Hepatocyte (in vitro differentiated cells): ENCODE measurements around the gene ZSCAN5A. TPM values are rescaled to one million over a fixed set of nuclear protein-coding genes. Genes with fewer than 3 reads are reported as not detected.

ENCODE experiments used
- DNase-seq: peaks from one replicate; pipeline ENCODE4 v3.0.0-alpha.2; 2016; ENCODE audit warnings: low spot score
- H2AFZ ChIP-seq: fragments of 200-600 bp; sonication (generic); 2 replicates; pipeline ENCODE4 v1.6.0; 2016; ENCODE audit warnings: antibody characterized with exemption, mild to moderate bottlenecking
- H3K27ac ChIP-seq: fragments of 200-600 bp; sonication (generic); 2 replicates; pipeline ENCODE4 v1.5.1; 2016; ENCODE audit warnings: mild to moderate bottlenecking
- H3K27me3 ChIP-seq: fragments of 200-600 bp; sonication (generic); 2 replicates; pipeline ENCODE4 v1.6.1; 2016
- H3K36me3 ChIP-seq: fragments of 200-600 bp; sonication (generic); replicated peaks from 2 replicates; pipeline ENCODE4 v1.5.1; 2016; ENCODE audit warnings: low read depth; ENCODE audit not compliant: insufficient read depth
- H3K4me1 ChIP-seq: fragments of 200-600 bp; sonication (generic); 2 replicates; pipeline ENCODE4 v1.5.1; 2016; ENCODE audit warnings: mild to moderate bottlenecking, moderate library complexity; ENCODE audit not compliant: insufficient read depth
- H3K4me2 ChIP-seq: fragments of 200-600 bp; sonication (generic); 2 replicates; pipeline ENCODE4 v1.6.0; 2016
- H3K4me3 ChIP-seq: fragments of 200-600 bp; sonication (generic); 2 replicates; pipeline ENCODE4 v1.5.1; 2016; ENCODE audit warnings: mild to moderate bottlenecking
- H3K79me2 ChIP-seq: fragments of 200-600 bp; sonication (generic); 2 replicates; pipeline ENCODE4 v1.6.0; 2017; ENCODE audit warnings: mild to moderate bottlenecking
- H3K9me2 ChIP-seq: fragments of 200-600 bp; sonication (generic); replicated peaks from 2 replicates; pipeline ENCODE4 v1.6.0; 2017; ENCODE audit warnings: mild to moderate bottlenecking; ENCODE audit not compliant: insufficient read depth
- H3K9me3 ChIP-seq: fragments of 200-600 bp; sonication (generic); 2 replicates; pipeline ENCODE4 v1.5.1; 2016; ENCODE audit warnings: low read depth, mild to moderate bottlenecking
- H4K20me1 ChIP-seq: fragments of 200-600 bp; sonication (generic); 2 replicates; pipeline ENCODE4 v1.6.0; 2016; ENCODE audit warnings: mild to moderate bottlenecking; ENCODE audit not compliant: insufficient read depth, poor library complexity, severe bottlenecking
- CTCF ChIP-seq: fragments of 200-600 bp; sonication (generic); IDR thresholded peaks from 2 replicates; pipeline ENCODE4 v1.5.1; 2016; ENCODE audit warnings: antibody characterized with exemption, mild to moderate bottlenecking; ENCODE audit not compliant: poor library complexity
- EZH2 ChIP-seq: fragments of 200-600 bp; sonication (generic); IDR thresholded peaks from 2 replicates; pipeline ENCODE4 v1.6.1; 2016; ENCODE audit warnings: antibody characterized with exemption, mild to moderate bottlenecking, borderline replicate concordance
- EZH2phosphoT487 ChIP-seq: fragments of 200-600 bp; sonication (generic); IDR thresholded peaks from one replicate; pipeline ENCODE4 v1.6.1; 2018; ENCODE audit warnings: antibody characterized with exemption, mild to moderate bottlenecking, low read depth, moderate library complexity; ENCODE audit not compliant: unreplicated experiment, severe bottlenecking
- WGBS: methylation state at CpG from one replicate; pipeline ENCODE4 v1.1.6; 2016; ENCODE audit warnings: low lambda C conversion rate; ENCODE audit errors: missing lambda C conversion rate; 5-methylcytosine and 5-hydroxymethylcytosine counted together
- polyA plus RNA-seq: library from polyadenylated mRNA; unstranded; fragments of >200 nt; fragmentation: Nextera tagmentation; extraction: Ambion mirVana; gene quantifications from 2 replicates; pipeline ENCODE4 v1.2.1, GENCODE V29; 2016
- small RNA-seq: library from RNA; depleted of rRNA; stranded (forward); fragments of <200 nt; gene quantifications from one replicate; pipeline ENCODE3, GENCODE V24; 2014
- total RNA-seq: library from RNA; depleted of rRNA; stranded (reverse); fragments of >200 nt; gene quantifications from 2 replicates; pipeline ENCODE4 v1.2.3, GENCODE V29; 2014

Gene ZSCAN5A
- total and polyA plus RNA-seq, 2 experiments from 2014 or later, result 7.3 to 10.6 TPM

GRCh38 chr19:56174550-56174949 lies 140.1 kb downstream of the ZSCAN5A start:
- Histone ChIP-seq H3K27ac (no peak overlapping the region), H3K9me2 (no peaks in the 10 kb centered on the region), H4K20me1 (no peaks in the 10 kb centered on the region), H3K4me3 (no peak overlapping the region), H3K4me2 (no peak overlapping the region), H3K9me3 (no peaks in the 10 kb centered on the region), H3K79me2 (no peaks in the 10 kb centered on the region), H3K36me3 (no peaks in the 10 kb centered on the region), H2AFZ (no peak overlapping the region), H3K4me1 (no peaks in the 10 kb centered on the region), H3K27me3 (peaks cover 8% of the 10 kb centered on the region)
- 58% methylated on average over 11 of the region's 11 CpGs for WGBS
- no peak for TF ChIP-seq EZH2
- DNase-seq, result no peak

- no peak for TF ChIP-seq EZH2
- no peak for TF ChIP-seq EZH2phosphoT487
- no peak for TF ChIP-seq CTCF
- H3K4me1 ChIP-seq, result no peaks in the 10 kb centered on the region
- no peak overlapping the region for H2AFZ ChIP-seq
- H3K79me2 ChIP-seq, result no peaks in the 10 kb centered on the region
- no peak overlapping the region for H3K27ac ChIP-seq
- DNase-seq, result no peak
- peaks cover 8% of the 10 kb centered on the region for H3K27me3 ChIP-seq
- no peaks in the 10 kb centered on the region for H4K20me1 ChIP-seq
- 15% methylated on average over 9 of the region's 9 CpGs for WGBS
- no peaks in the 10 kb centered on the region for H3K36me3 ChIP-seq
- H3K9me3 ChIP-seq, result no peaks in the 10 kb centered on the region
- H3K4me2 ChIP-seq, result no peak overlapping the region
- no peaks in the 10 kb centered on the region for H3K9me2 ChIP-seq
- H3K4me3 ChIP-seq, result no peak overlapping the region
These were observed 140.6 kb downstream of the ZSCAN5A start for GRCh38 chr19:56174086-56174485.

Small RNA genes lying within 50 kb of the gene (small RNA-seq; reads per million reads assigned to genes)
- not detected for gene RF00019

Other genes with a start within 250 kb of the ZSCAN5A start
- gene ZNF787, start 193.5 kb downstream of the ZSCAN5A start, total RNA-seq, result 14.5 and 23.5 TPM in 2 replicates
- 24.9 and 27.2 TPM in 2 replicates for gene ZNF787, start 193.5 kb downstream of the ZSCAN5A start, polyA plus RNA-seq
- 38.3 and 46.6 TPM in 2 replicates for gene ZNF444, start 173.6 kb downstream of the ZSCAN5A start, total RNA-seq
- gene ZNF444, start 173.6 kb downstream of the ZSCAN5A start, polyA plus RNA-seq, result 60.2 and 74.3 TPM in 2 replicates
- gene GALP, start 138.8 kb downstream of the ZSCAN5A start, total RNA-seq, result not detected in 2 replicates
- gene GALP, start 138.8 kb downstream of the ZSCAN5A start, polyA plus RNA-seq, result not detected in 2 replicates
- gene ZSCAN5B, start 117.1 kb downstream of the ZSCAN5A start, total RNA-seq, result not detected in 2 replicates
- gene ZSCAN5B, start 117.1 kb downstream of the ZSCAN5A start, polyA plus RNA-seq, result not detected in 2 replicates
- gene ZSCAN5C, start 112.6 kb downstream of the ZSCAN5A start, total RNA-seq, result not detected in 2 replicates
- gene ZSCAN5C, start 112.6 kb downstream of the ZSCAN5A start, polyA plus RNA-seq, result not detected in 2 replicates
- not detected in 2 replicates for gene EDDM13, start 42.1 kb downstream of the ZSCAN5A start, total RNA-seq
- gene EDDM13, start 42.1 kb downstream of the ZSCAN5A start, polyA plus RNA-seq, result 1.3 TPM in 1 of 2 replicates, not detected in the other
- gene ZNF582, start 78.7 kb upstream of the ZSCAN5A start, total RNA-seq, result 3.2 and 3.9 TPM in 2 replicates
- gene ZNF582, start 78.7 kb upstream of the ZSCAN5A start, polyA plus RNA-seq, result 4.5 and 5.6 TPM in 2 replicates
- gene ZNF583, start 89.5 kb upstream of the ZSCAN5A start, total RNA-seq, result 9.7 and 11.8 TPM in 2 replicates
- 4.8 and 7.4 TPM in 2 replicates for gene ZNF583, start 89.5 kb upstream of the ZSCAN5A start, polyA plus RNA-seq
- gene ZNF667, start 162.5 kb upstream of the ZSCAN5A start, total RNA-seq, result 3.4 and 4.4 TPM in 2 replicates
- 2.4 and 2.7 TPM in 2 replicates for gene ZNF667, start 162.5 kb upstream of the ZSCAN5A start, polyA plus RNA-seq
- gene ZNF471, start 193.0 kb upstream of the ZSCAN5A start, total RNA-seq, result 1.8 and 2.1 TPM in 2 replicates
- gene ZNF471, start 193.0 kb upstream of the ZSCAN5A start, polyA plus RNA-seq, result 1.7 and 2.5 TPM in 2 replicates
- 4.7 and 5.7 TPM in 2 replicates for gene ZFP28, start 224.1 kb upstream of the ZSCAN5A start, total RNA-seq
- gene ZFP28, start 224.1 kb upstream of the ZSCAN5A start, polyA plus RNA-seq, result 3.5 and 4.1 TPM in 2 replicates